Measurements from ENCODE around the gene TENT4A.
A peak's percentile ranks its signal among the peaks of the same experiment; 100 is the strongest.
"Not testable (repeated sequence)": the region's sequence is repeated elsewhere in the genome, so short reads cannot be mapped to it uniquely, and the experiment has no call there.

TENT4A gene

GRCh38 chr5:6713274-6714225 is at the start of gene TENT4A:
TSS of gene TENT4A (plus strand) at chr5:6713432. CDS start at chr5:6713984, 552 bp downstream.
- no peak for DNase-seq

GRCh38 chr5:6666762-6667161 is 46.5 kb upstream of the TENT4A start:
- no peak for DNase-seq

GRCh38 chr5:6667648-6668047 is 45.6 kb upstream of the TENT4A start:
- DNase-seq, result no peak

GRCh38 chr5:6668717-6669116 is 44.5 kb upstream of the TENT4A start:
- not testable (repeated sequence) for DNase-seq

- DNase-seq, result no peak
Measured at GRCh38 chr5:6673031-6673430, 40.2 kb upstream of the TENT4A start.

GRCh38 chr5:6673963-6674362 is 39.3 kb upstream of the TENT4A start:
- DNase-seq, result no peak

- peak; percentile 25 for DNase-seq
Measured at GRCh38 chr5:6674421-6674820, 38.8 kb upstream of the TENT4A start.

- no peak for DNase-seq
Measured at GRCh38 chr5:6674886-6675285, 38.3 kb upstream of the TENT4A start.

- no peak for DNase-seq
Measured at GRCh38 chr5:6675784-6676491, 37.3 kb upstream of the TENT4A start.

- no peak for DNase-seq
Measured at GRCh38 chr5:6676702-6677101, 36.5 kb upstream of the TENT4A start.

- DNase-seq, result no peak
Measured at GRCh38 chr5:6678385-6678784, 34.8 kb upstream of the TENT4A start.

GRCh38 chr5:6680922-6681321 is 32.3 kb upstream of the TENT4A start:
- no peak for DNase-seq

GRCh38 chr5:6681682-6682081 is 31.6 kb upstream of the TENT4A start:
- no peak for DNase-seq

GRCh38 chr5:6682239-6682638 is 31.0 kb upstream of the TENT4A start:
- DNase-seq, result no peak

GRCh38 chr5:6683241-6683640 is 30.0 kb upstream of the TENT4A start:
- no peak for DNase-seq

GRCh38 chr5:6684075-6684474 is 29.2 kb upstream of the TENT4A start:
- DNase-seq, result no peak

- DNase-seq, result no peak
Measured at GRCh38 chr5:6686501-6686900, 26.7 kb upstream of the TENT4A start.

- no peak for DNase-seq
Measured at GRCh38 chr5:6686915-6687409, 26.3 kb upstream of the TENT4A start.

- no peak for DNase-seq
Measured at GRCh38 chr5:6687505-6687904, 25.7 kb upstream of the TENT4A start.

- DNase-seq, result no peak
Measured at GRCh38 chr5:6692906-6693305, 20.3 kb upstream of the TENT4A start.

- DNase-seq, result no peak
Measured at GRCh38 chr5:6698696-6699095, 14.5 kb upstream of the TENT4A start.

- no peak for DNase-seq
Measured at GRCh38 chr5:6699357-6699756, 13.9 kb upstream of the TENT4A start.

- no peak for DNase-seq
Measured at GRCh38 chr5:6700074-6700684, 13.1 kb upstream of the TENT4A start.

Measured in NCI-H1092 treated with DMSO at 0.1 percent for 48 hours (cell line).